SU-DHL-6 (cell line): ENCODE data around the gene COL17A1.

Source experiments
- H2AFZ ChIP-seq: fragments of 200-600 bp; sonication (generic); 2 replicates; pipeline ENCODE4 v1.6.1; 2014; ENCODE audit warnings: low read depth, mild to moderate bottlenecking, moderate library complexity, mixed read lengths, antibody characterized with exemption, low read length; ENCODE audit not compliant: severe bottlenecking
- H3F3A ChIP-seq: fragments of 200-600 bp; shearing (Covaris generic); 2 replicates; pipeline ENCODE4 v1.6.0; 2016; ENCODE audit warnings: antibody characterized with exemption, mild to moderate bottlenecking; ENCODE audit not compliant: insufficient read depth
- H3K27ac ChIP-seq: fragments of 200-600 bp; sonication (generic); 2 replicates; pipeline ENCODE4 v1.5.1; 2016; ENCODE audit warnings: low read depth, mild to moderate bottlenecking, low read length, moderate library complexity, mixed read lengths
- H3K27me3 ChIP-seq: fragments of 200-600 bp; sonication (generic), shearing (Covaris generic); 2 replicates; pipeline ENCODE4 v1.6.0; 2014; ENCODE audit warnings: mild to moderate bottlenecking, low read length
- H3K36me3 ChIP-seq: fragments of 200-600 bp; sonication (generic); 2 replicates; pipeline ENCODE4 v1.6.1; 2014; ENCODE audit warnings: mild to moderate bottlenecking, low read length, mixed read lengths
- H3K4me2 ChIP-seq: fragments of 300-600, 200-600 bp; shearing (Covaris generic), sonication (generic); 2 replicates; pipeline ENCODE4 v1.6.0; 2014; ENCODE audit warnings: low read length, low read depth, mild to moderate bottlenecking; ENCODE audit not compliant: poor library complexity, severe bottlenecking
- H3K4me3 ChIP-seq: fragments of 200-600 bp; sonication (generic); 2 replicates; pipeline ENCODE4 v1.5.1; 2014; ENCODE audit warnings: antibody characterized with exemption, low read length, mild to moderate bottlenecking, mixed read lengths; ENCODE audit not compliant: insufficient read depth, poor library complexity, severe bottlenecking
- H3K79me2 ChIP-seq: fragments of 200-600 bp; sonication (generic); 2 replicates; pipeline ENCODE4 v1.6.1; 2014; ENCODE audit warnings: mild to moderate bottlenecking, low read length, moderate library complexity; ENCODE audit not compliant: insufficient read depth
- H3K9ac ChIP-seq: fragments of 200-600 bp; sonication (generic); 2 replicates; pipeline ENCODE4 v1.7.0; 2014; ENCODE audit warnings: mild to moderate bottlenecking, low read length
- H3K9me2 ChIP-seq: fragments of 200-600 bp; sonication (generic); replicated peaks from 2 replicates; pipeline ENCODE4 v1.6.1; 2014; ENCODE audit warnings: low read length; ENCODE audit not compliant: insufficient read depth
- H3K9me3 ChIP-seq: fragments of 200-600 bp; sonication (generic); 2 replicates; pipeline ENCODE4 v1.6.1; 2014; ENCODE audit warnings: low read length, mixed read lengths; ENCODE audit not compliant: insufficient read depth
- H4K20me1 ChIP-seq: fragments of 200-600 bp; sonication (generic); 2 replicates; pipeline ENCODE4 v1.6.1; 2014; ENCODE audit warnings: low read depth, mild to moderate bottlenecking, antibody characterized with exemption, low read length, moderate library complexity, mixed read lengths
- CTCF ChIP-seq: fragments of 200-600 bp; sonication (generic); IDR thresholded peaks from one replicate; pipeline ENCODE4 v1.5.1; 2017; ENCODE audit warnings: antibody characterized with exemption, mild to moderate bottlenecking, low read length, moderate library complexity; ENCODE audit not compliant: insufficient read depth, poor library complexity, severe bottlenecking
- EZH2phosphoT487 ChIP-seq: fragments of 200-600 bp; sonication (generic), shearing (Covaris generic); conservative IDR thresholded peaks from 2 replicates; pipeline ENCODE4 v1.6.1; 2018; ENCODE audit warnings: mild to moderate bottlenecking, antibody characterized with exemption, low read length, moderate library complexity, mixed read lengths

The COL17A1 gene

GRCh38 chr10:104067525-104067924 lies 18.2 kb downstream of the COL17A1 start:
- Histone ChIP-seq H3K36me3 (no peaks in the 10 kb centered on the region), H3K4me2 (no peak overlapping the region), H3F3A (no peaks in the 10 kb centered on the region), H3K27me3 (no peaks in the 10 kb centered on the region), H3K79me2 (no peaks in the 10 kb centered on the region), H4K20me1 (no peaks in the 10 kb centered on the region), H3K4me3 (no peak overlapping the region), H3K27ac (no peak overlapping the region), H3K9me2 (no peaks in the 10 kb centered on the region), H3K9me3 (no peaks in the 10 kb centered on the region), H2AFZ (no peak overlapping the region), H3K9ac (no peak overlapping the region)
- no peak for TF ChIP-seq CTCF

- Histone ChIP-seq H3K9me3 (no peaks in the 10 kb centered on the region), H3K4me3 (no peak overlapping the region), H3K79me2 (no peaks in the 10 kb centered on the region), H3K9ac (no peak overlapping the region), H3K4me2 (no peak overlapping the region), H3K36me3 (no peaks in the 10 kb centered on the region), H3K27ac (no peak overlapping the region), H3K27me3 (no peaks in the 10 kb centered on the region), H3F3A (no peaks in the 10 kb centered on the region), H2AFZ (no peak overlapping the region), H4K20me1 (no peaks in the 10 kb centered on the region), H3K9me2 (no peaks in the 10 kb centered on the region)
- TF ChIP-seq CTCF (no peak), EZH2phosphoT487 (no peak)
These were observed 18.7 kb downstream of the COL17A1 start for GRCh38 chr10:104066945-104067344.

- Histone ChIP-seq H3K27ac (no peak overlapping the region), H3K4me3 (no peak overlapping the region), H3K36me3 (no peaks in the 10 kb centered on the region), H3K27me3 (no peaks in the 10 kb centered on the region), H3K9me2 (no peaks in the 10 kb centered on the region), H3F3A (no peaks in the 10 kb centered on the region), H3K9me3 (no peaks in the 10 kb centered on the region), H2AFZ (no peak overlapping the region), H3K79me2 (no peaks in the 10 kb centered on the region), H4K20me1 (no peaks in the 10 kb centered on the region), H3K4me2 (no peak overlapping the region), H3K9ac (no peak overlapping the region)
- TF ChIP-seq EZH2phosphoT487 (no peak), CTCF (no peak)
These were observed 19.9 kb downstream of the COL17A1 start for GRCh38 chr10:104065748-104066147.

- Histone ChIP-seq H3K9me2 (no peaks in the 10 kb centered on the region), H3K4me2 (no peak overlapping the region), H3K9ac (no peak overlapping the region), H3K79me2 (no peaks in the 10 kb centered on the region), H3F3A (no peaks in the 10 kb centered on the region), H3K9me3 (no peaks in the 10 kb centered on the region), H3K27me3 (no peaks in the 10 kb centered on the region), H3K27ac (no peak overlapping the region), H4K20me1 (no peaks in the 10 kb centered on the region), H3K36me3 (no peaks in the 10 kb centered on the region), H3K4me3 (no peak overlapping the region), H2AFZ (no peak overlapping the region)
- TF ChIP-seq EZH2phosphoT487 (no peak), CTCF (no peak)
These were observed 24.5 kb downstream of the COL17A1 start for GRCh38 chr10:104061196-104061595.
